ENCODE measurements around the gene DLG5. TPM values are rescaled to one million over a fixed set of nuclear protein-coding genes. Genes with fewer than 3 reads are reported as not detected.

Gene DLG5
- total and polyA plus RNA-seq, 9 of the 15 experiments (the other 6 are each of a cell fraction or from before 2014, with no cell fraction given) = 1.4 to 26.8 (median 11.2) TPM

DNA sequence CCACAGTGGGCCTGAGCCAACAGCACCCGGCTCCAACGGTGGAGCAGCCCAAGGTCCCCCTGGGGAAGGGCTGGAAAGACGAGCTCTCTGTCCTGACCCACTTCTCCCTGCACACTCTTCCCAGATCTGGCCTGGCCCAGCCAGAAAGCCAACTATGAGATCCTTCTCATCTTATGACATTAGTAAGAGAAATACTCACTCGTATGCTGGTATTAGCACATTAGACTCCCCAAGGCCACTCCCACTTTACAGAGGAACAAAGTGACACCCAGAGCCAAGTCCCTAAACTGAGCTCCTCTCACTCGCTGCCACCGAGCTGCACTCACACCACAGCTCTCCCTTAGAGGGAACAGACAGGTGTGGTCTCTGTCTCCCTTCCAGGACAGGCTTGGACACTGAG lies 24.8 kb downstream of the DLG5 start (continued):
- no peak for TF ChIP-seq THRAP3 (IDR thresholded peaks at IDR 0.05; ENCODE audit: borderline replicate concordance)

DNA sequence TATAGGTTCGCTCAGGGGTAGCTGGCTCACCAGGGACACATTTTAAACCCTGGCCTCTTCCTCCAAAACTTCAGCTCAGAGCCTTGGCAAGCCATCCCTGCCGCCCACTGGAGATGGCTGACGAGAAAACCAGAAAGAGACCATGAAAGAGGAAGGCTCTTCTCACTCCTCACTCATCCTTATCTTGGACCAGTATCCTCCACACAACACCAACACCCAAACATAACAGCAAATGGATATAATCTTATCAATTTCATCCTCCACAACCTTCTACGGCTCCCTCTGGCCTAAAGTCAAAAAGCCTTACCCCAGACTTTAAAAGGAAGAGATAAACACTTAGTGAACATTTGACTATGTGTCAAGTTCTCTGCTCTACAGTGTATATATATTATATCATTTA lies 26.9 kb downstream of the DLG5 start:
- H4K20me1 ChIP-seq (replicated peaks; ENCODE audit: control insufficient read depth, insufficient read depth, low read length) = peaks cover 9% of the 10 kb centered on the region
- no TSS peak for BruUV-seq (replicated peaks)
- peaks cover 3% of the 10 kb centered on the region for H3K9me1 ChIP-seq (ENCODE audit: control insufficient read depth, insufficient read depth, low read length)
- H3K4me2 ChIP-seq (ENCODE audit: insufficient read depth, low read length) = peak overlapping the region; percentile 39; the same call in 1 of the 2 replicates
- ATAC-seq (peak; percentile 35), DNase-seq (ENCODE audit: extremely low read depth in 1 of 4, low spot score in 3 of 4) (no peak), FAIRE-seq (no peak)
- peaks cover 5% of the 10 kb centered on the region; the same call in 1 of the 3 replicates for H3K36me3 ChIP-seq (ENCODE audit: control insufficient read depth, insufficient read depth, low read length)
- no peak overlapping the region for H2AFZ ChIP-seq (ENCODE audit: low read depth, low read length)
- peak overlapping the region in 1 of 2 experiments; percentile 86; a peak in 1 of 4 replicates for H3K9ac ChIP-seq (ENCODE audit: insufficient read depth in 1 of 2, low read depth in 2 of 2, low read length in 2 of 2)
- no peaks in the 10 kb centered on the region for H3K27me3 ChIP-seq (ENCODE audit: control insufficient read depth in 2 of 2, insufficient read depth in 2 of 2, low read length in 2 of 2)
- in situ Hi-C loops (cut with MboI) = no loop called here
- ChIA-PET POLR2A (interaction anchor here (0.6 to 2.5 kb wide), 3 partner anchors 10 to 43 kb away, joined by 3 to 18 read pairs (median 8); no protein-coding TSS in a partner anchor), CTCF (ENCODE audit: low intra/inter-chr PET ratio) (no interaction called here)
- peaks cover 35% of the 10 kb centered on the region for H3K79me2 ChIP-seq (ENCODE audit: control insufficient read depth, insufficient read depth, low read length)
- intact Hi-C loops (cut with micrococcal nuclease) = no loop called here
- H3K9me3 ChIP-seq (replicated peaks; ENCODE audit: control insufficient read depth, insufficient read depth, low read depth, low read length) = no peaks in the 10 kb centered on the region
- no peak overlapping the region for H3K4me3 ChIP-seq
- WGBS (ENCODE audit: insufficient coverage, low coverage, missing lambda C conversion rate) = 15% methylated on average over 4 of the region's 4 CpGs
- peaks cover 17 to 34% of the 10 kb centered on the region in 2 experiments for H3K4me1 ChIP-seq (replicated peaks in 1 of 2; ENCODE audit: control insufficient read depth in 2 of 2, insufficient read depth in 2 of 2, low read length in 2 of 2)
- H3K27ac ChIP-seq (ENCODE audit: extremely low read depth, low read depth, low read length) = no peak overlapping the region
- no peak for TF ChIP-seq ZNF551 (CRISPR knock-in tag; IDR thresholded peaks at IDR 0.05)
- TF ChIP-seq GTF2F1 (IDR thresholded peaks at IDR 0.05; ENCODE audit: low read depth, low read length) = no peak
- no peak for TF ChIP-seq ZNF253 (CRISPR knock-in tag; conservative IDR thresholded peaks at IDR 0.05)
- 0 out of 2 replicates have a peak, but pooled peaks have one; percentile 19 for TF ChIP-seq NFIC (IDR thresholded peaks at IDR 0.05)
- TF ChIP-seq RAD21 (CRISPR knock-in tag; conservative IDR thresholded peaks at IDR 0.05 in 1 of 2, IDR thresholded peaks at IDR 0.05 in 1 of 2) = peak in 1 of 2 experiments; percentile 1; a peak in 1 of 4 replicates
- TF ChIP-seq MAZ (CRISPR knock-in tag; conservative IDR thresholded peaks at IDR 0.05 in 1 of 2, IDR thresholded peaks at IDR 0.05 in 1 of 2) = no peak
- no peak for TF ChIP-seq KHSRP (IDR thresholded peaks at IDR 0.05)
- TF ChIP-seq TCF3 (CRISPR knock-in tag; IDR thresholded peaks at IDR 0.05) = 0 out of 2 replicates have a peak, but pooled peaks have one; percentile 16
- peak; percentile 37; the same call in 1 of the 2 replicates for TF ChIP-seq SPI1 (IDR thresholded peaks at IDR 0.05; ENCODE audit: borderline replicate concordance, low read depth, low read length)
- TF ChIP-seq LCOR (CRISPR knock-in tag; IDR thresholded peaks at IDR 0.05) = peak; percentile 58; the same call in 1 of the 2 replicates
- peak; percentile 51; the same call in 1 of the 2 replicates for TF ChIP-seq FOXJ2 (tag; IDR thresholded peaks at IDR 0.05)
- 0 out of 2 replicates have a peak, but pooled peaks have one; percentile 28 for TF ChIP-seq ELF4 (CRISPR knock-in tag; IDR thresholded peaks at IDR 0.05)
- 0 out of 2 replicates have a peak, but pooled peaks have one; percentile 12 for TF ChIP-seq MECOM (CRISPR knock-in tag; IDR thresholded peaks at IDR 0.05)
- peak; percentile 74; the same call in 1 of the 2 replicates for TF ChIP-seq CTBP1 (IDR thresholded peaks at IDR 0.05; ENCODE audit: borderline replicate concordance)
- TF ChIP-seq DDX20 (tag; IDR thresholded peaks at IDR 0.05; ENCODE audit: low read depth) = no peak
- TF ChIP-seq, protein P1, sequence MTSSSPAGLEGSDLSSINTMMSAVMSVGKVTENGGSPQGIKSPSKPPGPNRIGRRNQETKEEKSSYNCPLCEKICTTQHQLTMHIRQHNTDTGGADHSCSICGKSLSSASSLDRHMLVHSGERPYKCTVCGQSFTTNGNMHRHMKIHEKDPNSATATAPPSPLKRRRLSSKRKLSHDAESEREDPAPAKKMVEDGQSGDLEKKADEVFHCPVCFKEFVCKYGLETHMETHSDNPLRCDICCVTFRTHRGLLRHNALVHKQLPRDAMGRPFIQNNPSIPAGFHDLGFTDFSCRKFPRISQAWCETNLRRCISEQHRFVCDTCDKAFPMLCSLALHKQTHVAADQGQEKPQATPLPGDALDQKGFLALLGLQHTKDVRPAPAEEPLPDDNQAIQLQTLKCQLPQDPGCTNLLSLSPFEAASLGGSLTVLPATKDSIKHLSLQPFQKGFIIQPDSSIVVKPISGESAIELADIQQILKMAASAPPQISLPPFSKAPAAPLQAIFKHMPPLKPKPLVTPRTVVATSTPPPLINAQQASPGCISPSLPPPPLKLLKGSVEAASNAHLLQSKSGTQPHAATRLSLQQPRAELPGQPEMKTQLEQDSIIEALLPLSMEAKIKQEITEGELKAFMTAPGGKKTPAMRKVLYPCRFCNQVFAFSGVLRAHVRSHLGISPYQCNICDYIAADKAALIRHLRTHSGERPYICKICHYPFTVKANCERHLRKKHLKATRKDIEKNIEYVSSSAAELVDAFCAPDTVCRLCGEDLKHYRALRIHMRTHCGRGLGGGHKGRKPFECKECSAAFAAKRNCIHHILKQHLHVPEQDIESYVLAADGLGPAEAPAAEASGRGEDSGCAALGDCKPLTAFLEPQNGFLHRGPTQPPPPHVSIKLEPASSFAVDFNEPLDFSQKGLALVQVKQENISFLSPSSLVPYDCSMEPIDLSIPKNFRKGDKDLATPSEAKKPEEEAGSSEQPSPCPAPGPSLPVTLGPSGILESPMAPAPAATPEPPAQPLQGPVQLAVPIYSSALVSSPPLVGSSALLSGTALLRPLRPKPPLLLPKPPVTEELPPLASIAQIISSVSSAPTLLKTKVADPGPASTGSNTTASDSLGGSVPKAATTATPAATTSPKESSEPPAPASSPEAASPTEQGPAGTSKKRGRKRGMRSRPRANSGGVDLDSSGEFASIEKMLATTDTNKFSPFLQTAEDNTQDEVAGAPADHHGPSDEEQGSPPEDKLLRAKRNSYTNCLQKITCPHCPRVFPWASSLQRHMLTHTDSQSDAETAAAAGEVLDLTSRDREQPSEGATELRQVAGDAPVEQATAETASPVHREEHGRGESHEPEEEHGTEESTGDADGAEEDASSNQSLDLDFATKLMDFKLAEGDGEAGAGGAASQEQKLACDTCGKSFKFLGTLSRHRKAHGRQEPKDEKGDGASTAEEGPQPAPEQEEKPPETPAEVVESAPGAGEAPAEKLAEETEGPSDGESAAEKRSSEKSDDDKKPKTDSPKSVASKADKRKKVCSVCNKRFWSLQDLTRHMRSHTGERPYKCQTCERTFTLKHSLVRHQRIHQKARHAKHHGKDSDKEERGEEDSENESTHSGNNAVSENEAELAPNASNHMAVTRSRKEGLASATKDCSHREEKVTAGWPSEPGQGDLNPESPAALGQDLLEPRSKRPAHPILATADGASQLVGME (CRISPR knock-in tag; IDR thresholded peaks at IDR 0.05) = 0 out of 2 replicates have a peak, but pooled peaks have one; percentile 67
